ENCODE data around the gene POU6F2.

The POU6F2 gene

GRCh38 chr7:39197831-39198230 lies 220.1 kb downstream of the POU6F2 start:
- no peak for DNase-seq

GRCh38 chr7:39198556-39198955 lies 220.8 kb downstream of the POU6F2 start:
- DNase-seq: no peak

GRCh38 chr7:39199006-39199405 lies 221.3 kb downstream of the POU6F2 start:
- DNase-seq: no peak

- DNase-seq: no peak
Measured at GRCh38 chr7:39199951-39200350, 222.2 kb downstream of the POU6F2 start.

GRCh38 chr7:39202041-39202440 lies 224.3 kb downstream of the POU6F2 start:
- DNase-seq: no peak

GRCh38 chr7:39210362-39210761 lies 232.7 kb downstream of the POU6F2 start:
- DNase-seq: no peak

GRCh38 chr7:39211581-39211980 lies 233.9 kb downstream of the POU6F2 start:
- no peak for DNase-seq

GRCh38 chr7:39212876-39213275 lies 235.2 kb downstream of the POU6F2 start:
- no peak for DNase-seq

- no peak for DNase-seq
Measured at GRCh38 chr7:39217783-39218182, 240.1 kb downstream of the POU6F2 start.

GRCh38 chr7:39219869-39220268 lies 242.2 kb downstream of the POU6F2 start:
- DNase-seq: no peak

- no peak for DNase-seq
Measured at GRCh38 chr7:39221901-39222300, 244.2 kb downstream of the POU6F2 start.

- no peak for DNase-seq
Measured at GRCh38 chr7:39228946-39229345, 251.2 kb downstream of the POU6F2 start.

- DNase-seq: no peak
Measured at GRCh38 chr7:39233851-39234529, 256.3 kb downstream of the POU6F2 start.

GRCh38 chr7:39238234-39238869 lies 260.6 kb downstream of the POU6F2 start:
- no peak for DNase-seq

GRCh38 chr7:39240864-39241263 lies 263.2 kb downstream of the POU6F2 start:
- DNase-seq: no peak

- no peak for DNase-seq
Measured at GRCh38 chr7:39247576-39247975, 269.9 kb downstream of the POU6F2 start.

- no peak for DNase-seq
Measured at GRCh38 chr7:39248041-39248691, 270.5 kb downstream of the POU6F2 start.

GRCh38 chr7:39248692-39249090 lies 271.0 kb downstream of the POU6F2 start:
- no peak for DNase-seq

GRCh38 chr7:39249635-39250152 lies 272.0 kb downstream of the POU6F2 start:
- DNase-seq: no peak

GRCh38 chr7:39252916-39253315 lies 275.2 kb downstream of the POU6F2 start:
- no peak for DNase-seq

- no peak for DNase-seq
Measured at GRCh38 chr7:39259391-39260003, 281.8 kb downstream of the POU6F2 start.

GRCh38 chr7:39260279-39260844 lies 282.7 kb downstream of the POU6F2 start:
- no peak for DNase-seq

GRCh38 chr7:39261771-39262170 lies 284.1 kb downstream of the POU6F2 start:
- no peak for DNase-seq

All from stimulated activated CD4-positive, alpha-beta T cell treated with anti-CD3 and anti-CD28 coated beads, Interleukin-15, amount 100 ng/mL, for 24 hours (primary cell).